ENCODE data around the gene AMZ1. TPM values are rescaled to one million over a fixed set of nuclear protein-coding genes. Genes with fewer than 3 reads are reported as not detected.
"Not testable (repeated sequence)": the region's sequence is repeated elsewhere in the genome, so short reads cannot be mapped to it uniquely, and the experiment has no call there.

The AMZ1 gene
- total and polyA plus RNA-seq, 4 donors, result 0.83 to 4.8 (median 3.2) TPM

DNA sequence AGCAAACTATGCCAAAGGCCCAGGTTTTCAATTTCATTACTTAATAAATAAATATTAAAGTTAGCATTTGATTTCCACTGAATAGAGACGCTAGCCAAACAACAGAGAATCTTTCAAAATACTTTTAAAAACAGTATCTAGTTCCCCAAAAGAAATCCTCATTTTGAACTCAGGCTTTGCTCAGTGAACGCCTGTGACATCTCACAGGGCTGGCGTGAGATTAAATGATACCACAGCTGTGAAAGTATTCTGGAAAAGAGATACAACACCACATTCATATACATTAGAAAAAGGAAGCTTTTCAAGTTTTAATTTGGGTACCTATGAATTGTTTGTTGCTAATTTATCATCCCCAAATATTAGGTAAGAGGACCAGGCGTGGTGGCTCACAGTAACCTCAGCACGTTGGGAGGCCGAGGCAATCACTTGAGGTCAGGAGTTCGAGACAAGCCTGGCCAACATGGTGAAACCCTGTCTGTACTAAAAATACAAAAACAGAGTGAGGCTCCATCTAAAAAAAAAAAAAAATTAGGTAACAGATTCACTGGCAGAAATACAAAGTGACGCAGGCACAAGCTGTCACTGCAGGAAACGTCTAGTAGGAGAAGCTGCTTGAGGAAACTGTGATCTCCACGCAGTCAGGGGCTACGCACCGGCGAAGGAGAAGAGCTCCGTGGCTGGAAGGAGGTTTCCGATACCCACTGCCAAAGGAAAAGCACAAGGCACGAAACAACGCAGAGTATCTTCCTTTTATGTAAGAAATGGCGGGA is 50.0 kb downstream of the AMZ1 start:
- Histone ChIP-seq H3K36me3 (ENCODE audit: control insufficient read depth, insufficient read depth, low read length) (peaks cover 4% of the 10 kb centered on the region), H3K27me3 (ENCODE audit: control insufficient read depth, insufficient read depth, low read length) (no peaks in the 10 kb centered on the region), H3K27ac (ENCODE audit: low read depth, low read length) (no peak overlapping the region), H3K4me1 (ENCODE audit: control insufficient read depth, insufficient read depth, low read length) (peaks cover 52% of the 10 kb centered on the region), H3K4me3 (ENCODE audit: low read depth, low read length) (no peak overlapping the region), H3K9me3 (ENCODE audit: control insufficient read depth, insufficient read depth, low read length) (no peaks in the 10 kb centered on the region)
- peak in 2 of 6 donors; percentile 28 to 92 for DNase-seq (ENCODE audit: low read depth in 4 of 6, low spot score in 6 of 6)
- WGBS (ENCODE audit: insufficient coverage), result 74% methylated on average over 9 of the region's 18 CpGs

DNA sequence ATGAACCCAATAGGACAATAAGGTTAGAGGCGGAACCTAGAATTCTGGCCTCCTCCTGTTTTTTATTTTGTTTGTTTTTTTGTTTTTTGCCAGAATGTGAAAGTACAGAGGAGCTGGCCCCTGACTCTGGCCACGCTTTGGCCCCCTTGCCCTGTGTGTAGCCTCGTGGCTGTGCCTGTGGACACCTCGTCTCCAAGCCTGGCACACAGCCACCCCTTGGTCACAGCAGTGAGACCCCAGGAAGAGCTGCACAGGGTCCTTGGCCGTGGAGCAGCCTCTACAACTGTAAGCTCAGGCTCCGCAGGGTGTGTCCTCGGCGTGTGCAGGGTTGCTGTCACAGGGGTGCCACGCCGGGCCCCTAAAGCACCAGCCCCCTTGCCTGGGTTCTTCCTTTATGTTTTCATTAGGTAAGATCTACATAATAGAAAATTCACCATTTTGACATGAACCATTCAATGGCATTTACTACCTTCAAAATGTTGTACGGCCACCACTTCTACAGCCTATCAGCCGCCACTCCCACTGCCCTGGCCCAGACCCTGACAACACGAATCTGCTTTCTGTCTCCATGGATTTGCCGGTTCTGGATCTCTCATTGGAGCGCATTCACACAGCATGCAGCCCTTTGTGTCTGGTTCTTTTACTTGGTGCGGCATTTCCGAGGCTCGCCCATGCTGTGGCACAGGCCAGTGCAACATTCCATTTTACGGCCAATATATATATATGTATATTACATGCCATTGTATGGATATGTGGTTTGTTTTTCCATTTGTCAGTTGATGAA is 51.0 kb downstream of the AMZ1 start:
- DNase-seq (ENCODE audit: low read depth in 4 of 6, low spot score in 6 of 6), result no peak
- WGBS (ENCODE audit: insufficient coverage), result 87% methylated on average over 12 of the region's 19 CpGs
- no peaks in the 10 kb centered on the region for H3K9me3 ChIP-seq (ENCODE audit: control insufficient read depth, insufficient read depth, low read length)
- H3K4me1 ChIP-seq (ENCODE audit: control insufficient read depth, insufficient read depth, low read length), result peaks cover 42% of the 10 kb centered on the region
- H3K4me3 ChIP-seq (ENCODE audit: low read depth, low read length), result no peak overlapping the region
- no peaks in the 10 kb centered on the region for H3K27me3 ChIP-seq (ENCODE audit: control insufficient read depth, insufficient read depth, low read length)
- H3K36me3 ChIP-seq (ENCODE audit: control insufficient read depth, insufficient read depth, low read length), result peaks cover 4% of the 10 kb centered on the region
- no peak overlapping the region for H3K27ac ChIP-seq (ENCODE audit: low read depth, low read length)

DNA sequence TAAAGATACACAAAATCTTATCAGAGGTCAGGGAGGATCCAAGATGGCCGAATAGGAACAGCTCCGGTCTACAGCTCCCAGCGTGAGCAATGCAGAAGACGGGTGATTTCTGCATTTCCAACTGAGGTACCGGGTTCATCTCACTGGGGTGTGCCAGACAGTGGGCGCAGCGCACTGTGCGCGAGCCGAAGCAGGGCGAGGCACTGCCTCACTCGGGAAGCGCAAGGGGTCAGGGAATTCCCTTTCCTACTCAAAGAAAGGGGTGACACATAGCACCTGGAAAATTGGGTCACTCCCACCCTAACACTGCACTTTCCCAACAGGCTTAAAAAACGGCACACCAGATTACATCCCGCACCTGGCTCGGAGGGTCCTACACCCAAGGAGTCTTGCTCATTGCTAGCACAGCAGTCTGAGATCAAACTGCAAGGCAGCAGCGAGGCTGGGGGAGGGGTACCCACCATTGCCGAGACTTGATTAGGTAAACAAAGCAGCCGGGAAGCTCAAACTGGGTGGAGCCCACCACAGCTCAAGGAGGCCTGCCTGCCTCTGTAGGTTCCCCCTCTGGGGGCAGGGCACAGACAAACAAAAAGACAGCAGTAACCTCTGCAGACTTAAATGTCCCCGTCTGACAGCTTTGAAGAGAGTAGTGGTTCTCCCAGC is 55.7 kb downstream of the AMZ1 start:
- not testable (repeated sequence) for H3K4me3 ChIP-seq (ENCODE audit: low read depth, low read length); H3K36me3 ChIP-seq (ENCODE audit: control insufficient read depth, insufficient read depth, low read length); H3K9me3 ChIP-seq (ENCODE audit: control insufficient read depth, insufficient read depth, low read length); H3K27me3 ChIP-seq (ENCODE audit: control insufficient read depth, insufficient read depth, low read length); H3K4me1 ChIP-seq (ENCODE audit: control insufficient read depth, insufficient read depth, low read length); DNase-seq (ENCODE audit: low read depth in 4 of 6, low spot score in 6 of 6); H3K27ac ChIP-seq (ENCODE audit: low read depth, low read length)
- 88% methylated on average over 19 of the region's 20 CpGs for WGBS (ENCODE audit: insufficient coverage)

DNA sequence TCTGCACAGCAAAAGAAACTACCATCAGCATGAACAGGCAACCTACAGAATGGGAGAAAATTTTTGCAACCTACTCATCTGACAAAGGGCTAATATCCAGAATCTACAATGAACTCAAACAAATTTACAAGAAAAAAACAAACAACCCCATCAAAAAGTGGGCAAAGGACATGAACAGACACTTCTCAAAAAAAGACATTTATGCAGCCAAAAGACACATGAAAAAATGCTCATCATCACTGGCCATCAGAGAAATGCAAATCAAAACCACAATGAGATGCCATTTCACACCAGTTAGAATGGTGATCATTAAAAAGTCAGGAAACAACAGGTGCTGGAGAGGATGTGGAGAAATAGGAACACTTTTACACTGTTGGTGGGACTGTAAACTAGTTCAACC is 60.7 kb downstream of the AMZ1 start:
- not testable (repeated sequence) for H3K27me3 ChIP-seq (ENCODE audit: control insufficient read depth, insufficient read depth, low read length); H3K4me1 ChIP-seq (ENCODE audit: control insufficient read depth, insufficient read depth, low read length); DNase-seq (ENCODE audit: low read depth in 4 of 6, low spot score in 6 of 6); H3K9me3 ChIP-seq (ENCODE audit: control insufficient read depth, insufficient read depth, low read length); H3K27ac ChIP-seq (ENCODE audit: low read depth, low read length); H3K4me3 ChIP-seq (ENCODE audit: low read depth, low read length); H3K36me3 ChIP-seq (ENCODE audit: control insufficient read depth, insufficient read depth, low read length)

DNA sequence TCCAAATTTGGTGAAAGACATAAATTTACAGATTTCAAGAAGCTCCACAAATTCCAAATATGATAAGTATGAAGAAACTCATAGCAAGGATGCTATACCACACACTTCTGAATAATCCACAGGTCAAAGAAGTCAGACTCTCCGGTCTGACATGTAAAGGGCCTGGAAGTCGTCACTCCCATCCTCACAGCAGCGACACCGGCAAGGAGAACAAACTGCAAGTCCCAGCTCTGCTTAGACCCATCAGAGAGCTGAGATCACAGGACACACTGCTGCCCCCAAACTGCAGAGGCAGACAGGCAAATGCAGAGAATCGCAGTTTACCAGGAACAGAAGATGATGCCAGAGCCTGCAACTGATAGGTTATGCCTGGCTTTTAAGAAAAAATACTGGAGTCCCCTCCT is 62.0 kb downstream of the AMZ1 start:
- no peaks in the 10 kb centered on the region for H3K27me3 ChIP-seq (ENCODE audit: control insufficient read depth, insufficient read depth, low read length)
- no peak for DNase-seq (ENCODE audit: low read depth in 4 of 6, low spot score in 6 of 6)
- H3K9me3 ChIP-seq (ENCODE audit: control insufficient read depth, insufficient read depth, low read length), result no peaks in the 10 kb centered on the region
- H3K27ac ChIP-seq (ENCODE audit: low read depth, low read length), result no peak overlapping the region
- 98% methylated on average over 4 of the region's 5 CpGs for WGBS (ENCODE audit: insufficient coverage)
- no peaks in the 10 kb centered on the region for H3K4me1 ChIP-seq (ENCODE audit: control insufficient read depth, insufficient read depth, low read length)
- no peak overlapping the region for H3K4me3 ChIP-seq (ENCODE audit: low read depth, low read length)
- no peaks in the 10 kb centered on the region for H3K36me3 ChIP-seq (ENCODE audit: control insufficient read depth, insufficient read depth, low read length)

DNA sequence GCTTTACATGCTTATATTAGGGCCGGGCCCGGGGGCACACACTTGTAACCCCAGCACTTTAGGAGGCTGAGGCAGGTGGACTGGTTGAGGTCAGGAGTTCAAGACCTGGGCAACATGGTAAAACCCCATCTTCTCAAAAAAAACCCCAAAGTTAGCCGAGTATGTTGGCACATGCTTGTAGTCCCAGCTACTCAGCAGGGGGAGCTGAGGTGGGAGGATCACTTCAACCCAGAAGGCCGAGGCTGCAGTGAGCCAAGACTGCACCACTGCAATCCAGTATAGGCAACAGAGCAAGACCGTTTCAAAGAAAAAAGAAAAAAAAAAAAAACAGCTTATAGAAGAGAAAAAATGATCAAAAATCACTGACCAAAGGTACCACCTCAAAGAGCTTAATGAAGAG is 63.1 kb downstream of the AMZ1 start:
- H3K27ac ChIP-seq (ENCODE audit: low read depth, low read length), result no peak overlapping the region
- no peak for DNase-seq (ENCODE audit: low read depth in 4 of 6, low spot score in 6 of 6)
- H3K27me3 ChIP-seq (ENCODE audit: control insufficient read depth, insufficient read depth, low read length), result no peaks in the 10 kb centered on the region
- H3K4me3 ChIP-seq (ENCODE audit: low read depth, low read length), result no peak overlapping the region
- H3K36me3 ChIP-seq (ENCODE audit: control insufficient read depth, insufficient read depth, low read length), result no peaks in the 10 kb centered on the region
- no CpG with 5 or more reads among the region's 5 CpGs for WGBS (ENCODE audit: insufficient coverage)
- no peaks in the 10 kb centered on the region for H3K4me1 ChIP-seq (ENCODE audit: control insufficient read depth, insufficient read depth, low read length)
- no peaks in the 10 kb centered on the region for H3K9me3 ChIP-seq (ENCODE audit: control insufficient read depth, insufficient read depth, low read length)

DNA sequence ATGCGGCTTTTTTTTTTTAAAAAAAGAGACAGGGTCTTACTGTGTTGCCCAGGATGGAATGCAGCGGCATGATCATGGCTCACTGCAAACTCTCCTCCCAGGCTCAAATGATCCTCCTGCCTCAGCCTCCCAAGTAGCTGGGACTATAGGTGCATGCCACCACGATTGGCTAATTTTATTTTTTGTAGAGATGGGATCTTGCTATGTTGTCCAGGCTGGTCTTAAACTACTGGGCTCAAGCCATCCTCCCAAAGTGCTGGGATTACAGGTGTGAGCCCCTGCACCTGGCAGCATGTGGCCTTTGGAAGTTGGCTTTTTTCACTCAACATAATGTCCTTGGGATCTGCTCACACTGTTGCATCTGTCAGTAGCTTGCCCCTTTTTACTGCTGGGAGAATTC is 65.1 kb downstream of the AMZ1 start:
- no peaks in the 10 kb centered on the region for H3K27me3 ChIP-seq (ENCODE audit: control insufficient read depth, insufficient read depth, low read length)
- H3K27ac ChIP-seq (ENCODE audit: low read depth, low read length), result no peak overlapping the region
- DNase-seq (ENCODE audit: low read depth in 4 of 6, low spot score in 6 of 6), result no peak
- H3K9me3 ChIP-seq (ENCODE audit: control insufficient read depth, insufficient read depth, low read length), result no peaks in the 10 kb centered on the region
- 94% methylated on average over 2 of the region's 3 CpGs for WGBS (ENCODE audit: insufficient coverage)
- no peak overlapping the region for H3K4me3 ChIP-seq (ENCODE audit: low read depth, low read length)
- H3K4me1 ChIP-seq (ENCODE audit: control insufficient read depth, insufficient read depth, low read length), result peaks cover 14% of the 10 kb centered on the region
- H3K36me3 ChIP-seq (ENCODE audit: control insufficient read depth, insufficient read depth, low read length), result no peaks in the 10 kb centered on the region

DNA sequence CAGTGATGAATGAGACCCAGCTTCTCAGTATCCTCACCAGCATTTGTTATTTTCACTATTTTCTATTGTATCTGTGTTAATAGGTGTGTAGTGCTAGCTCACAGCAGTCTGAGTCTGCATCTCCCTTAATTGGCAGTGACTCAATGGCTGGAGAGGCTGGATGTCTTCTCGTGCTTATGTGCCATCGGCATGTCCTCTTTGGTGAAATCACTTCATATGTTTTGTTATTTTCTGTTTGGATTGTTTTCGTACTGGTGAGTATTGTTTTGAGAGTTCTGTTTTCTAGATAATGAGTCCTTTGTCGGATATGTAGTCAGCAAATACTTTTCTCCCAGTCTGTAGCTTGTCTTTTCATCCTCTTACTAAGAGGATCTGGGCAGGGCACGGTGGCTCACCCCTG is 66.1 kb downstream of the AMZ1 start:
- no peaks in the 10 kb centered on the region for H3K36me3 ChIP-seq (ENCODE audit: control insufficient read depth, insufficient read depth, low read length)
- WGBS (ENCODE audit: insufficient coverage), result 60% methylated on average over 1 of the region's 5 CpGs

DNA sequence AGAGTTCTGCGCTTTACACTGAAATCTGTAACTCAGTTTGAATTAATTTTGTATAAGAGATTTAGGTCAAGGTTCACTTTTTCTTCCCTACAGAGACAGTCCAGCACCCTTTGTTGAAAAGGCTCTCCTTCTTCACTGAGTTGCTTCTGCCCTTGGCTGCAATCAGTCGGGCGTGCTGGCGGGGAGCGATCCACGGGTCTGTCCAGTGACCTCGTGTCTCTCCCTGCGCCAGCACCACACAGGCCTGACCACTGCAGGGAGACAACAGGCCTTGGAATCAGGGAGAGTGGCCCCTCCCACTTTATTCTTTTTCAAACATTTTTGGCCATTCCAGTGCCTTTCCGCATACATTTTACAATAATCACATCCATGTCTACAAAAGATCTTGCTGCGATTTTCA is 66.9 kb downstream of the AMZ1 start:
- Histone ChIP-seq H3K27me3 (ENCODE audit: control insufficient read depth, insufficient read depth, low read length) (no peaks in the 10 kb centered on the region), H3K4me1 (ENCODE audit: control insufficient read depth, insufficient read depth, low read length) (peaks cover 27% of the 10 kb centered on the region), H3K36me3 (ENCODE audit: control insufficient read depth, insufficient read depth, low read length) (no peaks in the 10 kb centered on the region), H3K9me3 (ENCODE audit: control insufficient read depth, insufficient read depth, low read length) (no peaks in the 10 kb centered on the region), H3K27ac (ENCODE audit: low read depth, low read length) (no peak overlapping the region), H3K4me3 (ENCODE audit: low read depth, low read length) (no peak overlapping the region)
- 92% methylated on average over 9 of the region's 10 CpGs for WGBS (ENCODE audit: insufficient coverage)
- no peak for DNase-seq (ENCODE audit: low read depth in 4 of 6, low spot score in 6 of 6)

More for the DNA sequence above, 66.1 kb downstream of the AMZ1 start:
- Histone ChIP-seq H3K27ac (ENCODE audit: low read depth, low read length) (no peak overlapping the region), H3K4me1 (ENCODE audit: control insufficient read depth, insufficient read depth, low read length) (peaks cover 21% of the 10 kb centered on the region), H3K4me3 (ENCODE audit: low read depth, low read length) (no peak overlapping the region), H3K27me3 (ENCODE audit: control insufficient read depth, insufficient read depth, low read length) (no peaks in the 10 kb centered on the region), H3K9me3 (ENCODE audit: control insufficient read depth, insufficient read depth, low read length) (no peaks in the 10 kb centered on the region)
- no peak for DNase-seq (ENCODE audit: low read depth in 4 of 6, low spot score in 6 of 6)

Data from spinal cord (tissue), 10 donors.